Measurements from ENCODE around the gene GABRR1. TPM values are rescaled to one million over a fixed set of nuclear protein-coding genes. Genes with fewer than 3 reads are reported as not detected.

GABRR1 gene
- total and polyA plus RNA-seq, 2 of the 13 experiments (the other 11 are each of a cell fraction or from before 2014, with no cell fraction given), result not detected

DNA sequence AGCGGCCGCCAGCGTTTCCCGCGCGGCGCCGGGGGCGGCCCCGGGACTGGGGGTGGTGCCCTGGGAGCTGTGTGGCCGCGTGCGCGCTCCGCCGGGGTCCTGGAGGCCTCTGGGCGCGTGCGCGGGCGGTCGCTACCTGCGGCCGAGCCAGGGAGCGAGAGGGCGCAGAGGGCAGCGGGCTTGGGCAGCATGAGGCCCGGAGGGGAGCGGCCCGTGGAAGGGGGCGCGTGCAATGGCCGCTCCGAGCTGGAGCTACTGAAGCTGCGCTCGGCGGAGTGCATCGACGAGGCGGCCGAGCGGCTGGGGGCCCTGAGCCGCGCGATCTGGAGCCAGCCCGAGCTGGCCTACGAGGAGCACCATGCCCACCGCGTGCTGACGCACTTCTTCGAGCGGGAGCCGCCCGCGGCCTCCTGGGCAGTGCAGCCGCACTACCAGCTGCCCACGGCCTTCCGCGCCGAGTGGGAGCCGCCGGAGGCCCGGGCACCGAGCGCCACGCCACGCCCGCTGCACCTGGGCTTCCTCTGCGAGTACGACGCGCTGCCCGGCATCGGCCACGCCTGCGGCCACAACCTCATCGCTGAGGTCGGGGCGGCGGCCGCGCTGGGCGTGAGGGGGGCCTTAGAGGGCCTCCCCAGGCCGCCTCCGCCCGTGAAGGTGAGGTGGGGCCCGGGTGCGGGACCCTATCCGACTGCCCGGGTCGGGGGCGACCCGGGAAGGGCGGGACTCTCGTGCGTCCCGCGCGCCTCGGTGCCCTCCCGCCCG, 71.0 kb downstream of the GABRR1 start, which contains the start of gene PM20D2 (continued):
- TF ChIP-seq, protein P1, sequence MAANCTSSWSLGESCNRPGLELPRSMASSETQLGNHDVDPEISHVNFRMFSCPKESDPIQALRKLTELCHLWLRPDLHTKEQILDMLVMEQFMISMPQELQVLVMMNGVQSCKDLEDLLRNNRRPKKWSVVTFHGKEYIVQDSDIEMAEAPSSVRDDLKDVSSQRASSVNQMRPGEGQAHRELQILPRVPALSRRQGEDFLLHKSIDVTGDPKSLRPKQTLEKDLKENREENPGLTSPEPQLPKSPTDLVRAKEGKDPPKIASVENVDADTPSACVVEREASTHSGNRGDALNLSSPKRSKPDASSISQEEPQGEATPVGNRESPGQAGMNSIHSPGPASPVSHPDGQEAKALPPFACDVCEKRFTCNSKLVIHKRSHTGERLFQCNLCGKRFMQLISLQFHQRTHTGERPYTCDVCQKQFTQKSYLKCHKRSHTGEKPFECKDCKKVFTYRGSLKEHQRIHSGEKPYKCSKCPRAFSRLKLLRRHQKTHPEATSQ (CRISPR knock-in tag; IDR thresholded peaks at IDR 0.05; ENCODE audit: borderline replicate concordance), result no peak
- TF ChIP-seq IKZF1 (IDR thresholded peaks at IDR 0.05) (no peak), RCOR2 (CRISPR knock-in tag; IDR thresholded peaks at IDR 0.05) (no peak), HES4 (CRISPR knock-in tag; IDR thresholded peaks at IDR 0.05; ENCODE audit: borderline replicate concordance) (peak; percentile 94; the same call in 1 of the 2 replicates), ZNF557 (CRISPR knock-in tag; IDR thresholded peaks at IDR 0.05) (no peak), JUNB (CRISPR knock-in tag; IDR thresholded peaks at IDR 0.05; ENCODE audit: borderline replicate concordance) (peak; percentile 16; the same call in 1 of the 2 replicates), ZNF224 (CRISPR knock-in tag; IDR thresholded peaks at IDR 0.05) (peak; percentile 93; the same call in 1 of the 2 replicates), TEAD3 (CRISPR knock-in tag; optimal IDR thresholded peaks at IDR 0.05; ENCODE audit: borderline replicate concordance) (peak; percentile 34), ZNF564 (CRISPR knock-in tag; IDR thresholded peaks at IDR 0.05) (peak; percentile 92), HDAC6 (IDR thresholded peaks at IDR 0.05; ENCODE audit: low read depth, low read length) (no peak), ZNF121 (CRISPR knock-in tag; IDR thresholded peaks at IDR 0.05) (0 out of 2 replicates have a peak, but pooled peaks have one; percentile 31), ZFAT (CRISPR knock-in tag; conservative IDR thresholded peaks at IDR 0.05) (peak; percentile 80; the same call in 1 of the 2 replicates)
- TF ChIP-seq, protein P2, sequence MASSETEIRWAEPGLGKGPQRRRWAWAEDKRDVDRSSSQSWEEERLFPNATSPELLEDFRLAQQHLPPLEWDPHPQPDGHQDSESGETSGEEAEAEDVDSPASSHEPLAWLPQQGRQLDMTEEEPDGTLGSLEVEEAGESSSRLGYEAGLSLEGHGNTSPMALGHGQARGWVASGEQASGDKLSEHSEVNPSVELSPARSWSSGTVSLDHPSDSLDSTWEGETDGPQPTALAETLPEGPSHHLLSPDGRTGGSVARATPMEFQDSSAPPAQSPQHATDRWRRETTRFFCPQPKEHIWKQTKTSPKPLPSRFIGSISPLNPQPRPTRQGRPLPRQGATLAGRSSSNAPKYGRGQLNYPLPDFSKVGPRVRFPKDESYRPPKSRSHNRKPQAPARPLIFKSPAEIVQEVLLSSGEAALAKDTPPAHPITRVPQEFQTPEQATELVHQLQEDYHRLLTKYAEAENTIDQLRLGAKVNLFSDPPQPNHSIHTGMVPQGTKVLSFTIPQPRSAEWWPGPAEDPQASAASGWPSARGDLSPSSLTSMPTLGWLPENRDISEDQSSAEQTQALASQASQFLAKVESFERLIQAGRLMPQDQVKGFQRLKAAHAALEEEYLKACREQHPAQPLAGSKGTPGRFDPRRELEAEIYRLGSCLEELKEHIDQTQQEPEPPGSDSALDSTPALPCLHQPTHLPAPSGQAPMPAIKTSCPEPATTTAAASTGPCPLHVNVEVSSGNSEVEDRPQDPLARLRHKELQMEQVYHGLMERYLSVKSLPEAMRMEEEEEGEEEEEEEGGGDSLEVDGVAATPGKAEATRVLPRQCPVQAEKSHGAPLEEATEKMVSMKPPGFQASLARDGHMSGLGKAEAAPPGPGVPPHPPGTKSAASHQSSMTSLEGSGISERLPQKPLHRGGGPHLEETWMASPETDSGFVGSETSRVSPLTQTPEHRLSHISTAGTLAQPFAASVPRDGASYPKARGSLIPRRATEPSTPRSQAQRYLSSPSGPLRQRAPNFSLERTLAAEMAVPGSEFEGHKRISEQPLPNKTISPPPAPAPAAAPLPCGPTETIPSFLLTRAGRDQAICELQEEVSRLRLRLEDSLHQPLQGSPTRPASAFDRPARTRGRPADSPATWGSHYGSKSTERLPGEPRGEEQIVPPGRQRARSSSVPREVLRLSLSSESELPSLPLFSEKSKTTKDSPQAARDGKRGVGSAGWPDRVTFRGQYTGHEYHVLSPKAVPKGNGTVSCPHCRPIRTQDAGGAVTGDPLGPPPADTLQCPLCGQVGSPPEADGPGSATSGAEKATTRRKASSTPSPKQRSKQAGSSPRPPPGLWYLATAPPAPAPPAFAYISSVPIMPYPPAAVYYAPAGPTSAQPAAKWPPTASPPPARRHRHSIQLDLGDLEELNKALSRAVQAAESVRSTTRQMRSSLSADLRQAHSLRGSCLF (CRISPR knock-in tag; IDR thresholded peaks at IDR 0.05; ENCODE audit: borderline replicate concordance), result 0 out of 2 replicates have a peak, but pooled peaks have one; percentile 56
- TF ChIP-seq, protein P3, sequence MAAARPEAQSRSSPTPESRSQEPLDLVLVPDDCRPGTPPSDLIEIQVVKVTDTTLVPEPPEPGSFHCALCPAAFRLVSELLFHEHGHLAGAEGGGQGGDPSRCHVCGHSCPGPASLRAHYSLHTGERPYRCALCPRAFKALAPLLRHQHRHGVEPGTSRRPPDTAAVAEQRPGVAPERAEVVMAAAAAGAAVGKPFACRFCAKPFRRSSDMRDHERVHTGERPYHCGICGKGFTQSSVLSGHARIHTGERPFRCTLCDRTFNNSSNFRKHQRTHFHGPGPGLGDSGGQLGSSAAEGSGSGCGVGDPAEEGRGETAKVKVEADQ (CRISPR knock-in tag; IDR thresholded peaks at IDR 0.05; ENCODE audit: borderline replicate concordance), result peak; percentile 77; the same call in 1 of the 2 replicates
- TF ChIP-seq, protein P4, sequence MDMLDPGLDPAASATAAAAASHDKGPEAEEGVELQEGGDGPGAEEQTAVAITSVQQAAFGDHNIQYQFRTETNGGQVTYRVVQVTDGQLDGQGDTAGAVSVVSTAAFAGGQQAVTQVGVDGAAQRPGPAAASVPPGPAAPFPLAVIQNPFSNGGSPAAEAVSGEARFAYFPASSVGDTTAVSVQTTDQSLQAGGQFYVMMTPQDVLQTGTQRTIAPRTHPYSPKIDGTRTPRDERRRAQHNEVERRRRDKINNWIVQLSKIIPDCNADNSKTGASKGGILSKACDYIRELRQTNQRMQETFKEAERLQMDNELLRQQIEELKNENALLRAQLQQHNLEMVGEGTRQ (IDR thresholded peaks at IDR 0.05; ENCODE audit: low read depth, low read length), result no peak
- TF ChIP-seq, protein P4 (CRISPR knock-in tag; IDR thresholded peaks at IDR 0.05; ENCODE audit: borderline replicate concordance), result no peak
- TF ChIP-seq, protein P5, sequence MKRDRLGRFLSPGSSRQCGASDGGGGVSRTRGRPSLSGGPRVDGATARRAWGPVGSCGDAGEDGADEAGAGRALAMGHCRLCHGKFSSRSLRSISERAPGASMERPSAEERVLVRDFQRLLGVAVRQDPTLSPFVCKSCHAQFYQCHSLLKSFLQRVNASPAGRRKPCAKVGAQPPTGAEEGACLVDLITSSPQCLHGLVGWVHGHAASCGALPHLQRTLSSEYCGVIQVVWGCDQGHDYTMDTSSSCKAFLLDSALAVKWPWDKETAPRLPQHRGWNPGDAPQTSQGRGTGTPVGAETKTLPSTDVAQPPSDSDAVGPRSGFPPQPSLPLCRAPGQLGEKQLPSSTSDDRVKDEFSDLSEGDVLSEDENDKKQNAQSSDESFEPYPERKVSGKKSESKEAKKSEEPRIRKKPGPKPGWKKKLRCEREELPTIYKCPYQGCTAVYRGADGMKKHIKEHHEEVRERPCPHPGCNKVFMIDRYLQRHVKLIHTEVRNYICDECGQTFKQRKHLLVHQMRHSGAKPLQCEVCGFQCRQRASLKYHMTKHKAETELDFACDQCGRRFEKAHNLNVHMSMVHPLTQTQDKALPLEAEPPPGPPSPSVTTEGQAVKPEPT (CRISPR knock-in tag; IDR thresholded peaks at IDR 0.05; ENCODE audit: low read depth), result peak; percentile 74; the same call in 1 of the 2 replicates
